ENCODE results near the gene CIBAR2.
A peak's percentile ranks its signal among the peaks of the same experiment; 100 is the strongest.

Gene CIBAR2

GRCh38 chr16:85144026-85144915, 32.0 kb upstream of the CIBAR2 start:
- DNase-seq (ENCODE audit: low read depth): peak; percentile 56

- no peak for DNase-seq (ENCODE audit: low read depth)
Observed at GRCh38 chr16:85142771-85143211, 30.5 kb upstream of the CIBAR2 start.

- DNase-seq (ENCODE audit: low read depth): no peak
Observed at GRCh38 chr16:85142129-85142513, 29.8 kb upstream of the CIBAR2 start.

- no peak for DNase-seq (ENCODE audit: low read depth)
Observed at GRCh38 chr16:85141491-85142128, 29.3 kb upstream of the CIBAR2 start.

- no peak for DNase-seq (ENCODE audit: low read depth)
Observed at GRCh38 chr16:85140455-85141012, 28.3 kb upstream of the CIBAR2 start.

- DNase-seq (ENCODE audit: low read depth): no peak
Observed at GRCh38 chr16:85139881-85140339, 27.6 kb upstream of the CIBAR2 start.

GRCh38 chr16:85138825-85139627, 26.8 kb upstream of the CIBAR2 start:
- DNase-seq (ENCODE audit: low read depth): no peak

GRCh38 chr16:85138073-85138824, 26.0 kb upstream of the CIBAR2 start:
- no peak for DNase-seq (ENCODE audit: low read depth)

- peak; percentile 89 for DNase-seq (ENCODE audit: low read depth)
Observed at GRCh38 chr16:85137323-85138072, 25.2 kb upstream of the CIBAR2 start.

GRCh38 chr16:85136702-85137322, 24.5 kb upstream of the CIBAR2 start:
- no peak for DNase-seq (ENCODE audit: low read depth)

- DNase-seq (ENCODE audit: low read depth): peak; percentile 57
Observed at GRCh38 chr16:85136213-85136701, 24.0 kb upstream of the CIBAR2 start.

GRCh38 chr16:85134789-85135142, 22.5 kb upstream of the CIBAR2 start:
- DNase-seq (ENCODE audit: low read depth): no peak

GRCh38 chr16:85134076-85134788, 22.0 kb upstream of the CIBAR2 start:
- no peak for DNase-seq (ENCODE audit: low read depth)

GRCh38 chr16:85133290-85133599, 21.0 kb upstream of the CIBAR2 start:
- DNase-seq (ENCODE audit: low read depth): no peak

- DNase-seq (ENCODE audit: low read depth): no peak
Observed at GRCh38 chr16:85132456-85133289, 20.4 kb upstream of the CIBAR2 start.

- DNase-seq (ENCODE audit: low read depth): no peak
Observed at GRCh38 chr16:85130705-85131028, 18.4 kb upstream of the CIBAR2 start.

- DNase-seq (ENCODE audit: low read depth): peak; percentile 63
Observed at GRCh38 chr16:85129876-85130704, 17.8 kb upstream of the CIBAR2 start.
